Gastrocnemius medialis (tissue), 4 donors: ENCODE results near the gene SIKE1.

Experiments
- POLR2A ChIP-seq, 2 donors: fragments of 450-650 bp; IDR thresholded peaks; one replicate each; pipeline ENCODE4 v1.6.1; 2017; ENCODE audit warnings: antibody characterized with exemption in 2 of 2, mild to moderate bottlenecking in 2 of 2, moderate library complexity in 2 of 2
- TF ChIP-seq, protein P1 (sequence below), 5 experiments: fragments of 450-650 bp in 3 of 5; fragments of 200-600 bp in 2 of 5; sonication (generic) in 2 of 5; IDR thresholded peaks in 4 of 5; conservative IDR thresholded peaks in 1 of 5; 1 replicate in 4 of 5; 2 replicates in 1 of 5; pipeline ENCODE4 v1.5.1; 2016 to 2019; ENCODE audit warnings: antibody characterized with exemption in 5 of 5, mild to moderate bottlenecking in 3 of 5, moderate library complexity in 3 of 5

DNA sequence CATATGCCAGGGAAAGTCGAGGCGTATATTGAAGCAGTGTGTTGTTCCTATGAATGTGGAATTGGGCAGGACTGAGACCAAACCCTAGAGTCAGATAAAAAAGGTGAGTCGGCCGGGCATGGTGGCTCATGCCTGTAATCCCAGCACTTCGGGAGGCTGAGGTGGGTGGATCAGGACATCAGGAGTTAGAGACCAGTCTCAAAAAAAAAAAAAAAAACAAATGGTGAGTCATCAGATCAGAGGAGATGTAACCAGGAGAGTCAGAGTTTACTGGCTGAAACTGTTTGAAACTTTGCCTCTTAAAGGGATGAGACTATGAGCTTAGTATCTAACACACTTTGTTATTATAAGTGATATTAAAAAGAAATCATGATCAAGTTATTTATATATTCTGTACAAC lies 47.8 kb upstream of the SIKE1 start:
- TF ChIP-seq, protein P1, sequence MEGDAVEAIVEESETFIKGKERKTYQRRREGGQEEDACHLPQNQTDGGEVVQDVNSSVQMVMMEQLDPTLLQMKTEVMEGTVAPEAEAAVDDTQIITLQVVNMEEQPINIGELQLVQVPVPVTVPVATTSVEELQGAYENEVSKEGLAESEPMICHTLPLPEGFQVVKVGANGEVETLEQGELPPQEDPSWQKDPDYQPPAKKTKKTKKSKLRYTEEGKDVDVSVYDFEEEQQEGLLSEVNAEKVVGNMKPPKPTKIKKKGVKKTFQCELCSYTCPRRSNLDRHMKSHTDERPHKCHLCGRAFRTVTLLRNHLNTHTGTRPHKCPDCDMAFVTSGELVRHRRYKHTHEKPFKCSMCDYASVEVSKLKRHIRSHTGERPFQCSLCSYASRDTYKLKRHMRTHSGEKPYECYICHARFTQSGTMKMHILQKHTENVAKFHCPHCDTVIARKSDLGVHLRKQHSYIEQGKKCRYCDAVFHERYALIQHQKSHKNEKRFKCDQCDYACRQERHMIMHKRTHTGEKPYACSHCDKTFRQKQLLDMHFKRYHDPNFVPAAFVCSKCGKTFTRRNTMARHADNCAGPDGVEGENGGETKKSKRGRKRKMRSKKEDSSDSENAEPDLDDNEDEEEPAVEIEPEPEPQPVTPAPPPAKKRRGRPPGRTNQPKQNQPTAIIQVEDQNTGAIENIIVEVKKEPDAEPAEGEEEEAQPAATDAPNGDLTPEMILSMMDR (IDR thresholded peaks at IDR 0.05 in 4 of 5, conservative IDR thresholded peaks at IDR 0.05 in 1 of 5): no peak
- TF ChIP-seq POLR2A (IDR thresholded peaks at IDR 0.05): no peak
